Measurements from ENCODE around the gene AGAP1.

The AGAP1 gene

GRCh38 chr2:235709124-235709813, 215.4 kb downstream of the AGAP1 start:
- no peaks in the 10 kb centered on the region for H3K27me3 ChIP-seq (ENCODE audit: insufficient read depth, poor library complexity, severe bottlenecking)
- ATAC-seq (ENCODE audit: low read depth) (peak; percentile 99), DNase-seq (ENCODE audit: low spot score) (peak; percentile 93)
- H3K36me3 ChIP-seq (ENCODE audit: low read depth) = no peaks in the 10 kb centered on the region
- no peaks in the 10 kb centered on the region for H3K9me3 ChIP-seq (ENCODE audit: severe bottlenecking)
- TF ChIP-seq CTCF (IDR thresholded peaks at IDR 0.05; ENCODE audit: poor library complexity, severe bottlenecking) = no peak
- peak overlapping the region; percentile 91 for H3K27ac ChIP-seq (ENCODE audit: poor library complexity, severe bottlenecking)
- H3K4me3 ChIP-seq (ENCODE audit: severe bottlenecking) = no peak overlapping the region
- peaks cover 27% of the 10 kb centered on the region for H3K4me1 ChIP-seq (ENCODE audit: insufficient read depth, poor library complexity, severe bottlenecking)

GRCh38 chr2:235709969-235710879, 216.4 kb downstream of the AGAP1 start:
- no peaks in the 10 kb centered on the region for H3K9me3 ChIP-seq (ENCODE audit: severe bottlenecking)
- no peaks in the 10 kb centered on the region for H3K27me3 ChIP-seq (ENCODE audit: insufficient read depth, poor library complexity, severe bottlenecking)
- DNase-seq (ENCODE audit: low spot score) (no peak), ATAC-seq (ENCODE audit: low read depth) (no peak)
- no peak for TF ChIP-seq CTCF (IDR thresholded peaks at IDR 0.05; ENCODE audit: poor library complexity, severe bottlenecking)
- H3K4me3 ChIP-seq (ENCODE audit: severe bottlenecking) = no peak overlapping the region
- H3K36me3 ChIP-seq (ENCODE audit: low read depth) = no peaks in the 10 kb centered on the region
- peak overlapping the region; percentile 91 for H3K27ac ChIP-seq (ENCODE audit: poor library complexity, severe bottlenecking)
- peaks cover 26% of the 10 kb centered on the region for H3K4me1 ChIP-seq (ENCODE audit: insufficient read depth, poor library complexity, severe bottlenecking)

- no peak for TF ChIP-seq CTCF (IDR thresholded peaks at IDR 0.05; ENCODE audit: poor library complexity, severe bottlenecking)
- no peak overlapping the region for H3K27ac ChIP-seq (ENCODE audit: poor library complexity, severe bottlenecking)
- H3K4me3 ChIP-seq (ENCODE audit: severe bottlenecking) = no peak overlapping the region
- H3K4me1 ChIP-seq (ENCODE audit: insufficient read depth, poor library complexity, severe bottlenecking) = peaks cover 24% of the 10 kb centered on the region
- H3K27me3 ChIP-seq (ENCODE audit: insufficient read depth, poor library complexity, severe bottlenecking) = no peaks in the 10 kb centered on the region
- no peaks in the 10 kb centered on the region for H3K9me3 ChIP-seq (ENCODE audit: severe bottlenecking)
- ATAC-seq (ENCODE audit: low read depth) (no peak), DNase-seq (ENCODE audit: low spot score) (no peak)
- H3K36me3 ChIP-seq (ENCODE audit: low read depth) = no peaks in the 10 kb centered on the region
Observed at GRCh38 chr2:235710933-235711332, 217.1 kb downstream of the AGAP1 start.

- no peak for ATAC-seq (ENCODE audit: low read depth)
- H3K9me3 ChIP-seq (ENCODE audit: severe bottlenecking) = no peaks in the 10 kb centered on the region
- no peaks in the 10 kb centered on the region for H3K27me3 ChIP-seq (ENCODE audit: insufficient read depth, poor library complexity, severe bottlenecking)
- no peaks in the 10 kb centered on the region for H3K36me3 ChIP-seq (ENCODE audit: low read depth)
- TF ChIP-seq CTCF (IDR thresholded peaks at IDR 0.05; ENCODE audit: poor library complexity, severe bottlenecking) = no peak
- no peak overlapping the region for H3K4me3 ChIP-seq (ENCODE audit: severe bottlenecking)
- no peak overlapping the region for H3K27ac ChIP-seq (ENCODE audit: poor library complexity, severe bottlenecking)
- no peak for DNase-seq (ENCODE audit: low spot score)
- H3K4me1 ChIP-seq (ENCODE audit: insufficient read depth, poor library complexity, severe bottlenecking) = peaks cover 24% of the 10 kb centered on the region
Observed at GRCh38 chr2:235711527-235711926, 217.7 kb downstream of the AGAP1 start.

Measured in RWPE2 (cell line).